ENCODE measurements around the gene CD84.

DNA sequence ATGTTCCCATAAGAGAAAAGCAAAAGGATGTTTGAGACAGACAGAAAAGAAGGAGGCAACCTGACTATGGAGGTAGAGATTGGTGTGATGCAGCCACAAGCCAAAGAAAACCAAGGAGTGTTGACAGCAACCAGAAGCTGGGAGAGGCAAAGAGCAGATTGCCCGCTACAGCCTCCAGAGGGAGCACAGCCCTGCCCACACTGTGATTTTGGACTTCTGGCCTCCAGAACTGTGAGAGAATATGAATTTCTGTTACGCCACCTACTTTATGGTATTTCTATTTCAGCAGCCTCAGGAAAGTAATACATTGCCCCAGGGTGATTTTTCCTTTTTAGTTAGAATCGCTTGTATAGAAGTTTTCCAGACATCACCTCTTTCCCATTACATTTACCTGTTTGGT lies 84.7 kb downstream of the CD84 start:
- TF ChIP-seq, protein P1, sequence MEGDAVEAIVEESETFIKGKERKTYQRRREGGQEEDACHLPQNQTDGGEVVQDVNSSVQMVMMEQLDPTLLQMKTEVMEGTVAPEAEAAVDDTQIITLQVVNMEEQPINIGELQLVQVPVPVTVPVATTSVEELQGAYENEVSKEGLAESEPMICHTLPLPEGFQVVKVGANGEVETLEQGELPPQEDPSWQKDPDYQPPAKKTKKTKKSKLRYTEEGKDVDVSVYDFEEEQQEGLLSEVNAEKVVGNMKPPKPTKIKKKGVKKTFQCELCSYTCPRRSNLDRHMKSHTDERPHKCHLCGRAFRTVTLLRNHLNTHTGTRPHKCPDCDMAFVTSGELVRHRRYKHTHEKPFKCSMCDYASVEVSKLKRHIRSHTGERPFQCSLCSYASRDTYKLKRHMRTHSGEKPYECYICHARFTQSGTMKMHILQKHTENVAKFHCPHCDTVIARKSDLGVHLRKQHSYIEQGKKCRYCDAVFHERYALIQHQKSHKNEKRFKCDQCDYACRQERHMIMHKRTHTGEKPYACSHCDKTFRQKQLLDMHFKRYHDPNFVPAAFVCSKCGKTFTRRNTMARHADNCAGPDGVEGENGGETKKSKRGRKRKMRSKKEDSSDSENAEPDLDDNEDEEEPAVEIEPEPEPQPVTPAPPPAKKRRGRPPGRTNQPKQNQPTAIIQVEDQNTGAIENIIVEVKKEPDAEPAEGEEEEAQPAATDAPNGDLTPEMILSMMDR (optimal IDR thresholded peaks at IDR 0.05 in 1 of 3, IDR thresholded peaks at IDR 0.05 in 1 of 3, conservative IDR thresholded peaks at IDR 0.05 in 1 of 3; ENCODE audit: extremely low read depth in 1 of 3, insufficient read depth in 2 of 3, low read length in 3 of 3), result peak; percentile 23 to 65 (median 47)
- no peak for TF ChIP-seq EZH2 (IDR thresholded peaks at IDR 0.05; ENCODE audit: low read length)
